GM19463 (cell line): ENCODE measurements around the gene RAET1E.
A peak's percentile ranks its signal among the peaks of the same experiment; 100 is the strongest.

Experiments used
- ATAC-seq: cut with Tn5 transposase; IDR thresholded peaks from one replicate; pipeline ENCODE4 v1.9.1; 2021; ENCODE audit warnings: mild to moderate bottlenecking, moderate library complexity; ENCODE audit not compliant: unreplicated experiment

The RAET1E gene

DNA sequence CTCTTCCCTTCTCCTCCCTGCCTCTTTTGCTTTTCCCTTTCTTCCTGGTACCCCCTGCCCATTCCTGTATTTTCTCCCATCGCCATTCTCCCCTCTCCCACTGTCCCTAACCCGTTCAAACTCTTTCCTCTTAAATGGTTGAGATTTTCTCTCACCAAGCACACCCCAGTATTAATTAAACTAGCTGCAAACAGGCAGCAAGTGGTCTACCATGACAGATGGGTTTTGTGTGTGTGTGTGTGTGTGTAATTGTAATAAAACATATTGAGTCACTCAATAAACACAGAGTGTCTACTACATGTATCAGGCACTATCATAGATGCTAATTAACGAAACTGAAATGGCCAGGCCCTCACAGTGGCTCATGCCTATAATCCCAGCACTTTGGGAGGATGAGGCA lies 6.7 kb downstream of the RAET1E start:
- ATAC-seq = no peak

DNA sequence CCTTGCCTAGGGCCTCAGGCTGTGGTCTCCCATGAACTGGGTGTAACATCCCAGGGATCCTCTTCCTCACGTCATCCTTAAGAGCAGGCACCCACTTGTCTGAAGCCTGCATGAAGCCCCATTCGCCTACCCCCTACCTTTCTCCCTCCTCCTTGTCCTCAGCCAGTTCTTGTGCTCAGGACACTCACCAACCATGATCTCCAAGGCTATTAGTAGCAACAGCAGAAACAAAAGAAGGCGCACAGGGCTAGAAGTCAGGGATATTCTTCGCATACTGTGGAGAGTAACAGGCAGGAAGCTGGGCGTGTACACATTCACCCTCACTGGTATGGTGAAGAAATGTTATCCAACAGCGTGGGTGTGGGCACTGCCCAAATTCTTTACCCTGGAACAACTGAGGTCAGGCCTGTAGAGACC lies 7.3 kb downstream of the RAET1E start:
- no peak for ATAC-seq

DNA sequence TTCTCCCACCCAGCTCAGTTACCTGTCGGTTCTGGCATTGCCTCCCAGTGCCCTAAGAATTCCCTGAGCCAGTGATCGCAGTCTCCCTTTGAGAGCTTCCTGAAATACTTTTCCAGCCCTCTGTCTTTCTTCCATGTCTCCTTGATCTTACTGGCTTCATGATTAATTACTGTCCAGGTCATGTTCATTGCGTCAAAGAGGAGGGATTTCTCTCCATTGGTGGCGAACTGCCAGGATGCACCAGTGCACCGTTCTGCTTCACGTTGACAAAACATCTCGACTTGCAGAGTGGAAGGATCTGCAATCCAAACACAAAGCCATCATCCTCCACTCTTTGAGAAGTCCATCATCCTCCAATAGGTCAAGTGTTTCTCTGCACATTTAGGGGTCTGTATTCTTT lies 8.6 kb downstream of the RAET1E start:
- ATAC-seq = no peak

DNA sequence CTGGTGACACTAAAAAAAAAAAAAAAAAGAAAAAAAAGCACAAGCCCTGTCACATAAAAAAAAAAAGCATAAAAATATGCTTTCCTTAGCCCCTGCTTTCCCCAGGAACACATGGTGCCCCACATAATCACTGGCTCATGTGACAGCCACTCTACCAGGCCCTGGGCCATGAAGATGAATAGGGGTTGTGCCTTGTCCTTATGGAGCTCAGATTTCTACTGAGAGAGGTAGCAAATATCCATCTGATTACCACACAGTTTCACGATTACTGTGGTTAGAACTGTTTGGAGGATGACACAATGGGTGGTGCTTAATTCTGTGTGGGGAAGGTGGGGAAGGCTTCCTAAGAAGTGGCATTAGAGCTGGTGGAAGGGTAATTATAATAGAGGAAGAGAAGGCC lies 9.3 kb downstream of the RAET1E start:
- no peak for ATAC-seq

DNA sequence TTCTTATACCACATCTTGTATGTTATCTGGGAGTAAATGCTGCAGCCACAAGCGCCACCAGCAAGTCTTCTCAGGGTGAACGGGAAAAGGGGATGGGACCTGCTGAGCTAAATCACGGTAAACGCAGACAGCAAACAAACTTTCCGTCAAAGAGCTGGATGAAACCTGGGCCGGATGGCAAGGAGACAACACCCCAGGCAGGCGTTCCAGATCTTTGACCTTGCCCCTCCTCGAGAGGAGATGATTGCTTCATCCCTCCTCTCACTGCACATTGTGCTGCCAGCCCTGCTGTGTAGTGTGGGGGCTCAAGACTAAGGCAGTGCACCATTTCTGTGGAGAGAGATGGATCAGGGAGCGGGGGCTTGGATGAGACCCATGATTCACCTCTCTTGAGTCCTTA lies 9.8 kb downstream of the RAET1E start:
- no peak for ATAC-seq

DNA sequence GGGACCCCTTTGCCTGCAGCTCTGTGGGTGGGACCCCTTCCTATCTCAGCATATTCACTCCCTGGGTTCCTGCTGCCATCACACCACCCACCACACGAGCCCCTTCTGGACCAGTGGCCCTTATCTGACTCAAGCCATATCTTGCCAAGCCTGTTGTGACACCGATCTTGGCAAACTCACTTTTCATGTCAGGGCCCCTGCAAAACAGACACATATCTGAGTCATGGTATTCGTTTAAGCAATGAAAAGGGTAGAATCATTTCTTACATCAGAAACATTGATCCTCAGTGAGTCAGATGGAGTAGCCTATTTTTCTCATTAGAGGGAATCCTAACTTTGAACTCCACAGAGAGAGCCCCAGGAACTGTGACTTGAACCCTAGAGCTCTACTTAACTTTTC lies 10.6 kb downstream of the RAET1E start:
- ATAC-seq = no peak

DNA sequence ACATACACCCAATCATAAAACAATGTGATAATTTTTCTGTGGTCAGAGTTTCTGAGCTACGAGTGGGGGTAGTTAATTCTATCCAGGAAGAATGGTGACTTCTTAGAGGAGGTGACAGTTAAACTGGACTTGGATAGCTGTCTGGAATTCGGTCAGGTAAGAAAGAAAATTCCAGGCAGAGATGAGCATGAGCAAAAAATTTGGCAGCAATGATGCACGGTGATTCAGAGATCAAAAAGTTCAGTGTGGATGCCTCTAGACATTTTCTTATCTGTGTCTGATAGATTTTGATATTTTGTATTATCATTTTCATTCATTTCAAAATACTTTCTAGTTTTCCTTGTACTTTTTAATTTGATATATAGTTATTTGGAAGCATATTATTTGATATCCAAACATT lies 12.0 kb downstream of the RAET1E start:
- no peak for ATAC-seq

DNA sequence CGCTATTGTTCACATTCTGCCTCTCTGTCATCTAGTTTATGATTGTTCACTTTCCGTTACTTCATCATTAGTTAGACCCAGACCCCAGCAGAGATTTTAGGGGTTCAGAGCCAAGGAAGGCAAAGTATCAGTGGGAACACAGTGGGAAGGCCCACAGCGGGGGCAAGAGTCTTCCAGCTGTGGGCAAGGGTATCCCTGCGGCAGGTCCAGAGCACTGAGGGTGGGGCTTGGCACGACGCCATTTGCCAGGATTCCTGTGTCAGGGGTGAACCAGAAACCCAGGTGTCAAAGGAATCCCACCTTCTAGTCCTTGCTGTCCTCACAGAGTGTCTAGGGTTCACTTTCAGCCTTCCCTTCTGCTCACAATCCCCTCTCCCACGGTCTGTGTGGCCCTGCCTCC lies 13.3 kb downstream of the RAET1E start:
- ATAC-seq = no peak

DNA sequence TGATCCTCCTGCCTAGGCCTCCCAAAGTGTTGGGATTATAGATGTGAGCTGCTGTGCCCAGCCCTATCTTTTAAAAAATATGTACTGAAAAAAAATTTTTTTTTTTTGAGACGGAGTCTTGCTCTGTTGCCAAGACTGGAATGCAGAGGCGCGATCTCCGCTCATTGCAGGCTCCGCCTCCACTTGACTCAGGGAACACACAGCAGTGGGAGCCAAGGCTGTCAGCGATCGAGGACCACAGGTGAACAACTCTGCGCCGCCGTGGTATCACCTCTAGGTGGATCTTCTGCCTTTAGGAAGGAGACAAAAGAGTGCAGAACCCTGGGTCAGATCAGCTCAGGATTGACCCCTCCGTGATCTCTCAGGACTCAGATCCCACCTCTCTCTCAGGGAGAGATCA lies 13.7 kb downstream of the RAET1E start:
- ATAC-seq = no peak

DNA sequence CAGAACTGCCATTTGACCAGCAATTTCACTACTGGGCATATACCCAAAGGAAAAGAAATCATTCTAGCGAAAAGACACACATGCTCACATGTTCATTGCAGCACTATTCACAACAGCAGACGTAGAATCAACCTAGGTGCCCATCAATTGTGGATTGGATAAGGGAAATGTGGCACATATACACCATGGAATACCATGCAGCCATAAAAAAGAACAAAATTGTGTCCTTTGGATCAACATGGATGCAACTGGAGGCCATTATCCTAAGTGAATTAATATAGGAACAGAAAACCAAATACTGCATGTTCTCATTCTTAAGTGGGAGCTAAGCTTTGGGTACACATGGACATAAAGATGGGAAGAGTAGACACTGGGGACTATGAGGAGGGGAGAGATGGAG lies 16.1 kb downstream of the RAET1E start:
- no peak for ATAC-seq

DNA sequence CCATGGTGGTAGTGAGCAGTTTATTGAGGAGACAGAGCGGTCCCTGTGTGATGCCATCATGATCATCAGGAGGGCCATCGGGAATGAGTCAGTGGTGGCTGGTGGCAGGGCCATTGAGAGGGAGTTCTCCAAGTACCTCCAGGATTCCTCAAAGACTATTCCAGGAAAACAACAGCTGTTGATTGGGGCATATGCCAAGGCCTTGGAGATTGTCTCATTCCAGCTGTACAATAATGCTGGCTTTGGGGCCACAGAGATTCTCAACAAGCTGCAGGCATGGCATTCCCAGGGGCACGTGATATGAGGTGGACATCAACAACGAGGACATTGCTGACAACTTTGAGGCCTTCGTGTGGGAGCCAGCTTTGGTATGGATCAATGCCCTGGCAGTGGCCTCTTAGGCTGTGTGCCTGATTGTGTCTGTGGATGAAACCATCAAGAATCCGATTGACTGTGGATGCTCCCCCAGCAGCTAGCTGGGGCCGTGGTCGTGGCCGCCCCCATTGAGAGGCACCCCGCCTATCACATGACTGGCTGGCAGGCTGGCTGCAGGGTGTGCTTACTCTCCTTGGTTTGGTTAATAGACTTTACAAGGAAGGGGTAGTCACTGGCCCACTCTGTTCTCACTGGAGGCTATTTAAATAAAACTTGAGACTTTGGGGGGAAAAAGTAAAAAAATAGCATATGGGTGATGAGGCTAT lies 16.7 kb downstream of the RAET1E start:
- ATAC-seq = no peak

DNA sequence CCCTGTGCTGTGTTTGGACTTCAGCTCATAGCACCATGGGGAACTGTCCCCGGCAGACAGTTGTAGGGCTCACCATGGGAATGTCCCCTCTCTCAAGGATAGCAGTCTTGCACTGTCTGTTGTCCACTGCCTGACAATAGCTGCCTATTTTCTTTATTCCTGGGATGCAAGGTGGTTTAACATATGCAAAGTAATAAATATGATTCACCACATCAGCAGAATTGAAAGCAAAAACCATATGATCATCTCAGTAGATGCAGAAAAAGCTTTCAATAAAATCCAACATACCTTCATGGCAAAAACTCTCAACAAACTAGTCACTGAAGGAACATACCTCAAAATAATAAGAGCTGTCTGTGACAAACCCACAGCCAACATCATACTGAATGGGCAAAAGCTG lies 20.3 kb downstream of the RAET1E start:
- ATAC-seq = no peak

DNA sequence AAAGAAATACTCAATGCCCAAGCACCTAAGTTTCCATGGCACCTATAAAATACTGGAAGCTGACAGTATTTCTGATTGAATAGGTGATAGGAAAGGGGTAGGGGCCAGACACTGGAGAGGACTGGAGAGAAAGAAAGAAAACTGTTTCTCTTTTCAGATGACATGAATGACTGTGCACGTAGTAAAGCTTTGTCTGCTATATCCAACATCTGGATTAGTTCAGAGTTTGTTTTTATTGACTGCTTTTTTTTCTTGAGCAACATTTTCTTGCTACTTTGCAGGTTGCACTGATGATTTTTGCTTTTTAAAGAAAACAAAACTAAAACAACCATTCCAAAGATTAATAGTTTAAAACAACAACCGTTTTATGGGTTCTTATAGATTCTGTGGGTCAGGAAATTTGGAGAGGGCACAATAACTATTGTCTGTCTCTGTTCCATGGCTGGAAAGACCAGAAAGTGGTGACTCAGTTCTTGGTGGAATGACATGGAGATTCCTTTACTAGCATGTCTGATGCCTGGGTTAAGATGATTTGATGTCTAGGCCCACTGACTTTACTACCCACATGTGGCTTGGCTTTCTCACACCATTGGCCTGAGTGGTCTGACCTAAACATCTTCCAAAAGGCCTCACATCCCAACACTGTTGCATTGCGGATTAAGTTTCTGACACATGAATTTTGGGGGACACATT lies 21.5 kb downstream of the RAET1E start:
- ATAC-seq = no peak

DNA sequence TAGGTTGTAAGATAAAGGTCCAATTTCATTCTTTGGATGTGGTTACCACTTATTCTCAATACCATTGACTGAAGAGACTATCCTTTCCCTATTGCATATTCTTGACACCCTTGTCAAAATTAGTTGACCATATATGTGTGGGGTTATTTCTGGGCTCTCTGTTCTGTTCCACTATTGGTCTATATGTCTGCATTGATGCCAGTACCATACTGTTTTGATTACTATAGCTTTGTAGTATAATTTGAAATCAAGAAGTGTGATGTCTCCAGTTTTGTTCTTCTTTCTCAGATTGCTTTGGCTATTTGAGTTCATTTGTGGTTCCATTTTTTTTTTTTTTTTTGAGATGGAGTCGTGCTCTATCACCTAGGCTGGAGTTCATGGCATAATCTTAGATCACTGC lies 25.7 kb downstream of the RAET1E start:
- no peak for ATAC-seq

DNA sequence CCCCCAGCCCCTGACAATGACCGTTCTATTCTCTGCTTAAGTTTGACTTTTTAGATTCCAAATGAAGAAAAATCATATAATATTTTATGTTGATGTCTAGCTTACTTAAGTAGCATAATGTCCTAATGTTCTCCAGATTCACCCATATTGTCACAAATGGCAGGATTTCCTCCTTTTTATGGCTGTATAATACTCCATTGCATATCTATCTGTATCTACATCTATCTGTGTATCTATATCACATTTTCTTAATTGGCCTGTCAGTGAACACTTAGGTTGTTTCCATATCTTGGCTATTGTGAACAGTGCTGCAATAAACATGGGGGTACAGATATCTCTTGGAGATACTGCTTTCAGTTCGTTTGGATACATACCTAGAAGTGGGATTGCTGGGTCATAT lies 26.7 kb downstream of the RAET1E start:
- ATAC-seq = no peak

DNA sequence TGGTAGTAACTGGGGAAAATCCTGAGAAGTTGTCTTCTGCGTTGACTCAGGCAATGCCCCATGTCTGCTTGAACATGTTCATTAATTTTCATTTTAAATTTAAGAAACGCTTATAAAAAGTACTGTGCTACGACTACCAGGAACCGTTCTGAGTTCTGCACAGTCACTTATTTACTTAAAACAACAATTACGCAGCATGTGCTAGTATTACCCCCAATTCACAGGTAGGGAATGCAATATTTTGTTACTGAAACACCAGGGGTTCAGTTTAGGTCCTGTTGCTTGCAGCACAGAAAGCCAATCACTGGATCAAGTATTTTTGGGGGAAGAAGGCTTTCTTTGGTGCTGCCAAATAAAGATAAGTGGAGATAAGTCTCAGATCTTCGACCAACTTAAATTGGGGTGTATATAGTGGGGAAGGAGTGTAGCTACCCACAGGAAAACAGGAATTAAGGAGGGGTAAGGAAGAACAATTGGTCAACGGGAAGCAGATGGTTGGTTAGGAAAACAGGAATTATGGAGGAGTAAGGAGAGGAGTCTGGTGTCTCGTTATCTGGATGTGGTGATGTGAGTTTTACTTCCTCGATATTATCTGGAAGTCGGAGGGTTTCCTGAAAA lies 28.5 kb downstream of the RAET1E start:
- ATAC-seq = no peak

DNA sequence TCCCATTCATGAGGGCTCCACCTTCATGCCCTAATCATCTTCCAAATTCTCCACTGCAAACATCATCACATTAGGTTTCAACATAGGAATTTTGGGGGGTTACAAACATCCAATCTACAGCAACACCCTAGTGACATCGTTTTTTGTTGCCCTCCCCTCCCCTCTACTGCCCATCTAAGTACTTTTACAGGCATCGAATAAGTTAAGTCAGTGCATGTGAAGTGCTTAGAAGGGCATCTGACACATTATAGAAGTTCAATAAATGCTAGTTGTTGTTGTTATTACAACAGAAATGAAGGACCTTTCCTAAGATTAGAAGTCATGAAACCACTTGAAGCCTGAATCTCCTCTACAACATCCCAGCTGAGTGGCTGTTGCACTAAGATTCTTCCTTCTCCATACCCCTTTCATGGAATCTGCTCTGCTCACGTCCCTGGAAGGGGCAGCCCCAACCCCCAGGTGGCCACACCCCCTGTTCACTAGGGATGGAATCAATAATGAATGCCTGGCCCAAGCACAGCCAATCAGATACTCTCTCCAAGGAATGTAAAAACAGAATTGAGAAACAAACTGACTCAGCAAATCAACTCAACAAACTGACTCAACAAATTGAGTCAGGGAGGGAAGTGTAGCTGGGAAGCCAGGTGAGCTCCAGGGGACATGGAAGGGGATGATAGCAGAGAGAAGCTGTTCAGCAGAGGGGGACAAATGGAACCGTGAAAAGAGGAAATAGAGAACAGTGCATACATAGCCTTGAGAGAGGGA lies 29.9 kb downstream of the RAET1E start:
- no peak for ATAC-seq

DNA sequence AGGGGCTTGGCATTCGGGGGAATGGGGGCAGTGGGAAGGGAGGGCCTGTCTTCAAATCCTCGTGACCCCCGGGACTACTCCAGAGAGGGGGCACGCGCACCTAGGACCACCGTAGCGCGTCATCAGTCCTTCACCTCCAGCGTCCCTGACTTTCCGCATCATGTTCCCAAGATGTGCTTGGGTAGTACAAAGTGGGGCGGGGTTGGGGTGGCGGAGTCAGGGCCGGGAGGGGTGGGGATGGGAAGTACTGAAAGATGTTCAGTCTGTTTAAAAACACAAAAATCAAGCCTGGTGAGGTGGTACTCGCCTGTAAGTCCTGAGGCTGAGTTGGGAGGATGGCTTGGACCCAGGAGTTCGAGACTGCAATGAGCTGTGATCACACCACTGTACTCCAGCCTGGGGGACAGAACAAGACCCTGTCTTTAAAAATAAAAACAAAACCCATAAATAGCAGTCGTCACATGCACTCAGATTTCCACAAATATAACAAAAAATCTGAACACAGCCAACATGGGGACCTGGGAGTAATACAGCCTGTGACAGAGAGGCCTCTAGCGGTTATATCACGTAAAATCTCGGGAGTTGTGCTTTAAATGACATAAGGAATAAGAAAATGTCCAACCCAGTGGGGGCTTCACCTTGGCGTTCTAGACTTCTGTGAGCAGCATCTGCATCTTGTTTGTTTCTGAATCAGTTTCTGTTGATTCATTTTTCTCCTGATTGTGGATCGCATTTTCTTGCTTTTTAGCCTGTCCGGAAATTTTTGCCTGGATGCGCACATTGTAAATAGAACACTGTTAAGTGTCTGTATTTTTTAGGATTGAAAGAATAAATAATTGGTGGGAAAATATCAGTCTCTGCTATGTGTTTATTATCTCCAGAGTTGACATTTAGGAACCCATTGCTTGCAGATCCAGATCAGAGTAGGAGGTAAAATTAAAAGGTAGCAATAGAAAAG lies 33.1 kb downstream of the RAET1E start:
- no peak for ATAC-seq

DNA sequence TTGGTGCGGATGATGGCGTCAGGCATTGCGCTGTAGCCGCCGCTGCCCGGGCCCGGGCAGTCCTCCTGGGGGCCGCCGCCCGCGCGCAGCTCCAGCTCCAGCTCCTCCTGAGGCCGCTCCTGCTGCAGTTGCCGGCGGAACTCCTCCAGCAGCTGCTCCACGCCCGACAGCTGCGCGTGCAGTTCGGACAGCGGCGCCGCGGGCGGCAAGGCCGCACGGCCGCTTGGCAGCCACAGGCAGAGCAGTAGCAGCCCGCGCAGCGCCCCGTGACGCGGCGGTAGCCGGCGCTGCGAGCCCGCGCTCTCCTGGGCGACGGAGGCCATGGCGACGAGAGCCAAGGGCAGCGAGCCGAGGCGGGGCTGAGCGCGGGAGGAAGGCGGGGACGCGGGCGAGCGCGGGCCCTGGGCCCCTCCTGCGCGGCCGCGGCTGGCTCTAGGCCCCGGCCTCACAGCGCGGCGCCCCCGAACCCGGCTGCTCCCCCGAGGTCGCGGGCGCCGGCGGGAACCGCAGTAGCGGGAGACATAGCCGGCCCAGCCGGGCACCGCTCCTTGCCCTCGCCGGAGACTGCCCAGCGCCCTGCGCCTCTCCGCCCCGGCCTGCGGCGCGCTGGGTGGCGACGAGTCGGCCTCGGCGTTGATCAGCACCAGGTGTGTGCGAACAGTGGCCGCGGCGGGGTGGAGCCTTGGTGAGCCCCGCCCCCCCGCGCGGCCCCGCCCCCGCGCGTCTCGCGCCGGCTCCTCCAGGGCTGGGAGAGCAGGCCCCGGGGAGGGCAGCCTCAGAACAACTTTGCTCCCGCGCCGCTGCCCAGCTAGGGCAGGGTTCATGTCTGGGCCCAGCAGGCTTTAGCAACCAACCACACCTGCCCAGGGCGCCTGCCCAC lies 34.0 kb downstream of the RAET1E start, which contains the start of gene LRP11:
Gene LRP11 (minus strand): TSS at position 662 of the 880 bp plus-strand sequence. CDS start 339 bp downstream, at position 323.
- peak; percentile 78 for ATAC-seq
